LNCaP clone FGC (cell line): ENCODE results near the gene USP28.

Experiments
- DNase-seq: peaks from one replicate; pipeline ENCODE4 v3.0.0-alpha.2; 2011; ENCODE audit warnings: low read depth
- H3K4me3 ChIP-seq: 2 replicates; pipeline ENCODE4 v1.5.1; 2011; ENCODE audit warnings: mild to moderate bottlenecking, low read depth, low read length, control low read depth
- TF ChIP-seq, protein P1 (sequence below): IDR thresholded peaks from 2 replicates; pipeline ENCODE4 v1.5.1; 2012; ENCODE audit warnings: mild to moderate bottlenecking; ENCODE audit not compliant: control insufficient read depth, insufficient read depth; ENCODE audit errors: extremely low read depth

Gene USP28

DNA sequence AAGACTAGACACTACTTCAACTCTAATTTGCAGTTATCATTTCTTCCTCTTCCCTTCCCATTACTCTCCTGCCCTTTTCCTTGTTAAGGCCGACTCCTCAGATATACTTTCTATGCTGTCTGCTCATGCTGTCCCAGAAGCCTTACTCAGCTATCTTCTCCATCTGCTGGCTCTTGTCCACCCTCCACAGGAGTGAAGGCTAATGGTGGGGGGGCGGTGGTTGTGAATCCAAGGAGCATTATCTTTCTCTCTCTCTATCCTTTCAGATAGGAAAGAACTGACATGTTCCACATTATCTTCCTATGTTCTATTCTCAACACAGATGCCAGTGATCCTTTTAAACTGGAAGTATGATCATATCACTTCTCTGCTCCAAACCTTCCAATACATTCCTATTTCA lies 37.4 kb downstream of the USP28 start:
- TF ChIP-seq, protein P1, sequence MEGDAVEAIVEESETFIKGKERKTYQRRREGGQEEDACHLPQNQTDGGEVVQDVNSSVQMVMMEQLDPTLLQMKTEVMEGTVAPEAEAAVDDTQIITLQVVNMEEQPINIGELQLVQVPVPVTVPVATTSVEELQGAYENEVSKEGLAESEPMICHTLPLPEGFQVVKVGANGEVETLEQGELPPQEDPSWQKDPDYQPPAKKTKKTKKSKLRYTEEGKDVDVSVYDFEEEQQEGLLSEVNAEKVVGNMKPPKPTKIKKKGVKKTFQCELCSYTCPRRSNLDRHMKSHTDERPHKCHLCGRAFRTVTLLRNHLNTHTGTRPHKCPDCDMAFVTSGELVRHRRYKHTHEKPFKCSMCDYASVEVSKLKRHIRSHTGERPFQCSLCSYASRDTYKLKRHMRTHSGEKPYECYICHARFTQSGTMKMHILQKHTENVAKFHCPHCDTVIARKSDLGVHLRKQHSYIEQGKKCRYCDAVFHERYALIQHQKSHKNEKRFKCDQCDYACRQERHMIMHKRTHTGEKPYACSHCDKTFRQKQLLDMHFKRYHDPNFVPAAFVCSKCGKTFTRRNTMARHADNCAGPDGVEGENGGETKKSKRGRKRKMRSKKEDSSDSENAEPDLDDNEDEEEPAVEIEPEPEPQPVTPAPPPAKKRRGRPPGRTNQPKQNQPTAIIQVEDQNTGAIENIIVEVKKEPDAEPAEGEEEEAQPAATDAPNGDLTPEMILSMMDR: no peak
- H3K4me3 ChIP-seq: no peak overlapping the region
- DNase-seq: no peak

DNA sequence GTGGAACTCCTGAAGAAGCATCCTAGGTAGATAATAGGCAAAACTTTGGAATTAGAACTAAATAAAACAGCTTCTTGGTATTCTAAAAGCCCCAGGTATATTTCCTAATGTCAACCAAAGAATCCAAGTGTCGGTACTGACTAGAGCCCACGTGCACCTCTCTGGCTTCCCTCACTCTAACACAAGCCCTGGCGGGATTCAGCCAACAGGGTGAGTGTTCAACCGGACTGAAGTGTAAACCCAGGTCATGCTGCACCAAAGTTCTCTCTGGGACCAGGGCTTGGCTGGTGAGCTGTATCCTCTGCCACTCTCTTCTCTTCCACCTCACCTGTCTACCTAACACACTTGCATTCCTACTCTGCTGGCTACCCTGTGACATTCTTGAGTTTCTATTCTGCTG lies 40.1 kb downstream of the USP28 start:
- DNase-seq: no peak
- TF ChIP-seq, protein P1: no peak
- H3K4me3 ChIP-seq: no peak overlapping the region

DNA sequence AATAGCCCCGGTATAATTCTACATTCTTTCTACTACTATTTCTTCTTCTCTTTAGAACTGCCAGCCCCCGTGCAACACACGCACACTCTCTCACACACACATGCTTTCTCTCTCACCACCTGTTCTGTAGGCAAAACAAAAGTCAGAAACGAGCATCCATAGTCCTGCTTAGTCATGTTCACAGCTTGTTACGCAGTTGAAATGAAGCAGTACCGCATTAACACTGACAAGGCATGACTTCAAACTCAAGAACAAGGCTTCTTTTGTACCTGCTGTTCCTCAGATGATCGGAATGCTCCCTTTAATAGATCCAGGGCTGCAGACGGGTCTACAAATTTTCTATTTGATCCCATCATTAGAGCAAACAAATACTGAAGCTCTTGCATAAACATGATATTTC lies 42.2 kb downstream of the USP28 start:
- no peak overlapping the region for H3K4me3 ChIP-seq
- no peak for DNase-seq
- TF ChIP-seq, protein P1: no peak

- no peak overlapping the region for H3K4me3 ChIP-seq
- no peak for DNase-seq
- TF ChIP-seq, protein P1: no peak
These were observed 44.1 kb downstream of the USP28 start for GRCh38 chr11:113831314-113831713.

- TF ChIP-seq, protein P1: no peak
- no peak for DNase-seq
- H3K4me3 ChIP-seq: no peak overlapping the region
These were observed 45.6 kb downstream of the USP28 start for GRCh38 chr11:113829751-113830150.

- no peak overlapping the region for H3K4me3 ChIP-seq
- TF ChIP-seq, protein P1: no peak
- no peak for DNase-seq
These were observed 47.2 kb downstream of the USP28 start for GRCh38 chr11:113828191-113828590.

DNA sequence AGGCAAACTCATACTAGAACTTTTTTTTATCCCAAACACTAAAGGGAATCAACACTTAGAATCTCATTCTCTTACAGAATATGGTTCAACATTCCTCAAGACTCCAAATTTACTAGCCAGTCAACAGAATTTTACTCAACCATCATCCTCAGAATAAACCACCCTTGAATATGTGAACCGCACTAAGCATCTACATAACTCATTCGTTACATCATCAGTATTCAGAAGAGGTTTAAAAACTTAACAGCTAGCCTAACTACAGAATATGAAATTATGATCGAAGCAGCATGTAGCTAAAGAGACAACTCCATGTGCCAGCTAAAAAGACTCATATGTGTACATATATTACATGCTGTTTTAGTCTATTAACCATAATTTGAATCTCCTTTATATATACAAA lies 47.9 kb downstream of the USP28 start:
- no peak for DNase-seq
- TF ChIP-seq, protein P1: no peak
- H3K4me3 ChIP-seq: no peak overlapping the region
